Activated B cell treated with CpG ODN at 0.5 μM for 24 hours (primary cell): ENCODE data around the gene CEACAM1. TPM values are rescaled to one million over a fixed set of nuclear protein-coding genes. Genes with fewer than 3 reads are reported as not detected.
"Not testable (repeated sequence)": the region's sequence is repeated elsewhere in the genome, so short reads cannot be mapped to it uniquely, and the experiment has no call there.

Experiments used
- ATAC-seq: fragments of 200-7000 bp; cut with Tn5 transposase; one replicate; pipeline ENCODE4 v1.10.0; 2021; ENCODE audit warnings: low read depth, mild to moderate bottlenecking, moderate library complexity
- CTCF ChIA-PET: fragments of 350-600 bp; sonication (Branson Sonifier 250); formaldehyde crosslinking; loops from one replicate; lab custom pipeline; 2021; ENCODE audit warnings: antibody characterized with exemption; lab: Charles Lee
- POLR2A ChIA-PET: fragments of 350-600 bp; sonication (Branson Sonifier 250); formaldehyde crosslinking; loops from one replicate; lab custom pipeline; 2021; ENCODE audit warnings: antibody characterized with exemption; lab: Charles Lee
- DNase-seq: peaks from one replicate; pipeline ENCODE4 v3.0.0; 2022
- H3K27ac Mint-ChIP-seq: one replicate; pipeline ENCODE4 v1.8.0; 2020; ENCODE audit warnings: mixed read lengths
- H3K27me3 Mint-ChIP-seq: one replicate; pipeline ENCODE4 v1.8.0; 2021; ENCODE audit warnings: mixed read lengths
- H3K36me3 Mint-ChIP-seq: one replicate; pipeline ENCODE4 v1.8.0; 2021; ENCODE audit warnings: low read depth, mixed read lengths
- H3K4me1 Mint-ChIP-seq: one replicate; pipeline ENCODE4 v1.8.0; 2021; ENCODE audit warnings: mixed read lengths
- H3K4me3 Mint-ChIP-seq: one replicate; pipeline ENCODE4 v1.8.0; 2020; ENCODE audit warnings: mild to moderate bottlenecking, mixed read lengths
- H3K9me3 Mint-ChIP-seq: one replicate; pipeline ENCODE4 v1.8.0; 2020; ENCODE audit warnings: mixed read lengths
- CTCF ChIP-seq: fragments of 200-600 bp; IDR thresholded peaks from one replicate; pipeline ENCODE4 v1.8.0; 2022; ENCODE audit warnings: antibody characterized with exemption, mild to moderate bottlenecking
- intact Hi-C: fragments of 100-400 bp; cut with micrococcal nuclease; formaldehyde crosslinking; loops from one replicate; pipeline ENCODE4 v1.15.1; 2024
- total RNA-seq: library from RNA; stranded (reverse); gene quantifications from 2 replicates; pipeline ENCODE4 v1.2.3, GENCODE V29; 2022

The CEACAM1 gene
- total RNA-seq, 1 donor from 2014 or later = 9.4 TPM

GRCh38 chr19:42531313-42531712 lies 3.0 kb upstream of the CEACAM1 start:
- no peak overlapping the region for H3K4me3 Mint-ChIP-seq
- ChIA-PET POLR2A (interaction anchor here (0.8 kb wide), 1 partner anchor 65 kb away, joined by 3 read pairs; no protein-coding TSS in a partner anchor), CTCF (interaction anchor here (1.7 to 7.2 kb wide), 4 partner anchors 65 to 90 kb away, joined by 7 to 142 read pairs (median 50); partner anchors contain the start of gene CXCL17)
- peaks cover 27% of the 10 kb centered on the region for H3K4me1 Mint-ChIP-seq
- ATAC-seq (no peak), DNase-seq (no peak)
- no peak overlapping the region for H3K27ac Mint-ChIP-seq
- intact Hi-C loops = no loop called here
- H3K36me3 Mint-ChIP-seq = no peaks in the 10 kb centered on the region
- H3K27me3 Mint-ChIP-seq = no peaks in the 10 kb centered on the region
- H3K9me3 Mint-ChIP-seq = no peaks in the 10 kb centered on the region
- TF ChIP-seq CTCF = no peak

- CTCF ChIA-PET = interaction anchor here (0.8 to 7.2 kb wide), 16 partner anchors 10 to 96 kb away, joined by 3 to 142 read pairs (median 8); partner anchors contain the start of gene CXCL17
Measured at GRCh38 chr19:42529248-42529764, 1.0 kb upstream of the CEACAM1 start.

GRCh38 chr19:42524943-42525342 lies 3.3 kb downstream of the CEACAM1 start:
- POLR2A ChIA-PET = interaction anchor here (0.9 kb wide), 1 partner anchor 59 kb away, joined by 8 read pairs; no protein-coding TSS in a partner anchor
- no peak for DNase-seq
- Mint-ChIP-seq H3K36me3 (peaks cover 10% of the 10 kb centered on the region), H3K27ac (no peak overlapping the region), H3K27me3 (no peaks in the 10 kb centered on the region), H3K4me3 (no peak overlapping the region), H3K9me3 (no peaks in the 10 kb centered on the region), H3K4me1 (peaks cover 50% of the 10 kb centered on the region)
- no peak for TF ChIP-seq CTCF
- intact Hi-C loops = loop anchor here (5.0 kb wide), 1 partner anchor 33 kb away; no protein-coding TSS in a partner anchor
- no peak for ATAC-seq
- CTCF ChIA-PET = interaction anchor here (7.2 kb wide), 1 partner anchor 73 kb away, joined by 142 read pairs; no protein-coding TSS in a partner anchor

More at GRCh38 chr19:42529248-42529764, 1.0 kb upstream of the CEACAM1 start:
- H3K27ac Mint-ChIP-seq = peak overlapping the region; percentile 80
- no peaks in the 10 kb centered on the region for H3K27me3 Mint-ChIP-seq
- H3K4me1 Mint-ChIP-seq = peaks cover 34% of the 10 kb centered on the region
- H3K36me3 Mint-ChIP-seq = no peaks in the 10 kb centered on the region
- peak; percentile 68 for DNase-seq
- POLR2A ChIA-PET = interaction anchor here (1.6 to 3.6 kb wide), 3 partner anchors 60 to 78 kb away, joined by 4 to 43 read pairs (median 30); no protein-coding TSS in a partner anchor
- intact Hi-C loops = loop anchor here (1.0 to 5.0 kb wide), 4 partner anchors 17 to 79 kb away; no protein-coding TSS in a partner anchor
- peak; percentile 63 for TF ChIP-seq CTCF
- H3K4me3 Mint-ChIP-seq = peak overlapping the region; percentile 70
- ATAC-seq = peak; percentile 87
- no peaks in the 10 kb centered on the region for H3K9me3 Mint-ChIP-seq

GRCh38 chr19:42524250-42524649 lies 4.0 kb downstream of the CEACAM1 start:
- DNase-seq = no peak
- ATAC-seq = no peak
- ChIA-PET CTCF (interaction anchor here (1.2 kb wide), 1 partner anchor 74 kb away, joined by 4 read pairs; no protein-coding TSS in a partner anchor), POLR2A (no interaction called here)
- intact Hi-C loops = no loop called here
- H3K27me3 Mint-ChIP-seq = no peaks in the 10 kb centered on the region
- no peak overlapping the region for H3K4me3 Mint-ChIP-seq
- peaks cover 11% of the 10 kb centered on the region for H3K36me3 Mint-ChIP-seq
- TF ChIP-seq CTCF = no peak
- H3K27ac Mint-ChIP-seq = no peak overlapping the region
- H3K9me3 Mint-ChIP-seq = no peaks in the 10 kb centered on the region
- H3K4me1 Mint-ChIP-seq = peaks cover 46% of the 10 kb centered on the region

GRCh38 chr19:42522262-42522661 lies 6.0 kb downstream of the CEACAM1 start:
- H3K4me3 Mint-ChIP-seq, H3K9me3 Mint-ChIP-seq, H3K27ac Mint-ChIP-seq, H3K27me3 Mint-ChIP-seq, CTCF ChIA-PET, ATAC-seq, intact Hi-C loops, DNase-seq: not testable (repeated sequence)
- H3K36me3 Mint-ChIP-seq = peaks cover 19% of the 10 kb centered on the region
- POLR2A ChIA-PET = interaction anchor here (1.6 kb wide), 1 partner anchor 56 kb away, joined by 4 read pairs; no protein-coding TSS in a partner anchor
- peaks cover 26% of the 10 kb centered on the region for H3K4me1 Mint-ChIP-seq
